ENCODE measurements around the gene RPL9.

DNA sequence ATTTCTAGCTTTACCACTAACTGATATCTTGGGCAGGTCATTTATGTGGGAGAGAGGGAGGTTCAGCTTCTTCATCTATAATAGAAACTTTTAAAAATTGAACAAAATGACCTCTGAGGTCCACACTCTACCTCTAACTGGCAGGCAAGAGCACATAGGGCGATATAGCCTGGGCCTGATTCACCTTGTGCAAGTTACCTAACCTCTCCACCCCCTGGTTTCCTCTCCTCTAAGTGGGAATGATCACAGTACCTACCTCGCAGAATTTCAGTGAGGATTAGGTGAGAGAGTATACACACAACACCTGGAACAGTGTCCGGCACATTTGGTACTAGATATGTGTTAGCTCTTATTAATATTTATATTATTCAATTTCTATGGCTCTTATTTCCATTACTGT, 36.5 kb downstream of the RPL9 start:
- TF ChIP-seq, protein P1, sequence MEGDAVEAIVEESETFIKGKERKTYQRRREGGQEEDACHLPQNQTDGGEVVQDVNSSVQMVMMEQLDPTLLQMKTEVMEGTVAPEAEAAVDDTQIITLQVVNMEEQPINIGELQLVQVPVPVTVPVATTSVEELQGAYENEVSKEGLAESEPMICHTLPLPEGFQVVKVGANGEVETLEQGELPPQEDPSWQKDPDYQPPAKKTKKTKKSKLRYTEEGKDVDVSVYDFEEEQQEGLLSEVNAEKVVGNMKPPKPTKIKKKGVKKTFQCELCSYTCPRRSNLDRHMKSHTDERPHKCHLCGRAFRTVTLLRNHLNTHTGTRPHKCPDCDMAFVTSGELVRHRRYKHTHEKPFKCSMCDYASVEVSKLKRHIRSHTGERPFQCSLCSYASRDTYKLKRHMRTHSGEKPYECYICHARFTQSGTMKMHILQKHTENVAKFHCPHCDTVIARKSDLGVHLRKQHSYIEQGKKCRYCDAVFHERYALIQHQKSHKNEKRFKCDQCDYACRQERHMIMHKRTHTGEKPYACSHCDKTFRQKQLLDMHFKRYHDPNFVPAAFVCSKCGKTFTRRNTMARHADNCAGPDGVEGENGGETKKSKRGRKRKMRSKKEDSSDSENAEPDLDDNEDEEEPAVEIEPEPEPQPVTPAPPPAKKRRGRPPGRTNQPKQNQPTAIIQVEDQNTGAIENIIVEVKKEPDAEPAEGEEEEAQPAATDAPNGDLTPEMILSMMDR (IDR thresholded peaks at IDR 0.05) = no peak
- no peak for TF ChIP-seq POLR2A (IDR thresholded peaks at IDR 0.05)
